Kidney glomerular epithelial cell (primary cell): ENCODE measurements around the gene FAM228B.

Experiments used
- DNase-seq: peaks from one replicate; lab custom pipeline; 2025; lab: John Stamatoyannopoulos, UW

Gene FAM228B

DNA sequence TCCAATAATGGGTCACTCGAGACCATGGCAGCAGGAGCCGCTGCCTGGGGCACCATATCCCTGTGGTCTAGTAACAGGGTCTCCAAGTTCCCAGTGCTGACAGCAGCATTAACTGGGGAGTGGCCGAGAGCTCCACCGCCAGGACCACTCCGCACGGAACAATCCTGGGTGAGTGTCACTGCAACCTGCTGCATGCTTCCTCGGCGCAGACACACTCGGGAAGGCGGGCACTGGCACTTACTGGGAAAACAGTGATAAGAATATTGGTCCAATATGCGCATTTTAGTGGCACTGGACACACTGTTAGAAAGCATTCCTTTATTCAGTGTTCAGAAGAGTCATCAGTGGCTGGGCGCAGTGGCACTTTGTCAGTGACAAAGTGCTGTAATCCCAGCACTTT, 81.2 kb downstream of the FAM228B start:
- no peak for DNase-seq

DNA sequence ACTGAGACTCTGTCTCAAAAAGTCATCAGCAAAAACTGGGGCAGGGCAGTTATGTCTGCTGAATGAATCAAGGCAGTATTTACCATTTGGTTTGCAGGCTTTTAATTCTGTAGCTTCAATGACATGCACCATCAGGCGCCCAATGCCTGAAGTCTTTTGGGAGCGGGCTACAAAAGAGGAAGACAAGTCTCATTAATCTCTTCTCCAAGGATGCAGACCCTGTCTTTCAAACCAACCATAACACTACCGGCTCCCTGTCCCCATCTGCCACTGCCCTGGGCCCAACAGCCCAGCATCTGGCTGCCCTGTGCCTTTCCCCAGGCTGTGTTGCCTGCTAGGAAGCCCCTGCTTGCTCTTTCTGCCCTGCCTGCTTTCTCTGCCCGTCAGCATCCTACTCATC, 81.9 kb downstream of the FAM228B start:
- DNase-seq: no peak

DNA sequence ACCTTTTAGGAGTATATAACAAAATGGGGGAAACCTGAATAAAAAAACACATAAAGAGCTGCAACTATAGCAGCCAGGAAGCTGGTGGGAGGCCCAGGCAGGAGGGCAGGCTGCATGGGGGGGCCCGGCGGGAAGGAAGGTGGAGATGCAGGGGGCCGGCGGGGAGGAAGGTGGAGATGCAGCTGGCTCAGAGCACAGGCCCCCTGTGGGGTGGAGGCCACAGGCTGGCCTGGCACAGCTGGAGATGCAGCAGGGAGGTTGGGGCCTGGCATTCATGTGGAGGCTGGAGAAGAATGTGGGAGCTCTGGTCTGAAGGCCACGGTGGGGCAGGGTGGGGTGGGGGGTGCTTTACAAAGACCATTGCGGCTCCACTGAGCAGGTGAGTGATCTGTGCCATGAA, 83.0 kb downstream of the FAM228B start:
- DNase-seq: no peak

DNA sequence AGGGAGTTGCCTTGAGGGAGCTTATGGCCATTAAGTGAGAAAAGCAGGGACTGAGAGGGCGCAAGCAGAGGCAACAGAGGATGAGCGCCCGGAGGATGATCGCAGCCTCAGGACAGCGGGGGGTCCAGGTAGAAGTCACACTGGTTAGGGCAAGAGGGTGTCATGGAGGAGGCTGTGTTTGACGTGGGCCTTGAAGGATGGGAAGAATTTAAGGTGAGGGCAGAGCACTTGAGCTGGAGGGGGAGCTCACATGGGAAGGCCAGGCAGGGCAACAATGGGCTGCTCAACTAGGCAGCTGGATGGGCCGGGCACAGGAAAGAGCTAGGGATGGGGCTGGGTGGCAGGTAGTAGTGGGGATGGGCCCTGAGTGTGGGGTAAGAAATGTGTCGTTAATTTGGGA, 83.4 kb downstream of the FAM228B start:
- DNase-seq: no peak

DNA sequence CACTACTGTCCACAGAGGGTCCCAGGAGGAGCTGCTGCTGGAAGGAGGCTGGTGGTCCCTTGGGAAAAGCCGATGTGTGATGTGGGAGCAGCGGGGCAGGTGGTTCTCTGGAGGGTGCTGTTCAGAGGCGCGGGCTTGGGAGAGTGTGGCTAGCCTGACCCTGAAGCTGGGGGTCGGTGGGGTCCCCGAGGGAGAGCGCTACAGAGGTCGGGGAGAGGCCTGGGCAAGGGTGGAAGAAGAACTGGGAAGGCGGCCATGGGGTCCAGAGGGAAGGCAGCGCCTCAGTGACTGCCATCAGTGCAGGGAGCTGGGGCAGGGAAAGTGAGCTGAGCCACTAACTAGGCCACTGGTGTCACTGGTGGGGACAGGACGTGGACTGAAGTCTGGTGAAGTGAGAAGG, 84.1 kb downstream of the FAM228B start:
- no peak for DNase-seq

DNA sequence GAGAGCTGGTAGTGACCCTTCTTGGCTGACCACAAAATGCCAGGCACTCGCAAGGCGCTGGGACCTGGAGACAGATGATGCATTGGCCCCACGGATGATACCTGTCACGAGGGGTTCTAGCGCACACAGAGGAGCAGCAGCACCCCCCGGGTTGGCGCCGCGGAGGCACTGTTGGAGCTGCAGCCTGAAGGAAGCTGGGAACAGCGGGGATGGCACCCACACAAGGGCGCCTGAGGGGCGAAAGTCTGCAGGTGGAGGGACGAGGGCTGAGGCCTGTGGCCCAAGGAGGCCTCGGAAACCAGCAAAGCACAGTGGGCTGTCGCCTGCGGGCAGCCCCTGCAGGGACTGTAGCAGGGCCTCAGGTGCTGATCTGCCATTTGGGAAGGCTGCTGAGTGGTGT, 85.2 kb downstream of the FAM228B start:
- no peak for DNase-seq

DNA sequence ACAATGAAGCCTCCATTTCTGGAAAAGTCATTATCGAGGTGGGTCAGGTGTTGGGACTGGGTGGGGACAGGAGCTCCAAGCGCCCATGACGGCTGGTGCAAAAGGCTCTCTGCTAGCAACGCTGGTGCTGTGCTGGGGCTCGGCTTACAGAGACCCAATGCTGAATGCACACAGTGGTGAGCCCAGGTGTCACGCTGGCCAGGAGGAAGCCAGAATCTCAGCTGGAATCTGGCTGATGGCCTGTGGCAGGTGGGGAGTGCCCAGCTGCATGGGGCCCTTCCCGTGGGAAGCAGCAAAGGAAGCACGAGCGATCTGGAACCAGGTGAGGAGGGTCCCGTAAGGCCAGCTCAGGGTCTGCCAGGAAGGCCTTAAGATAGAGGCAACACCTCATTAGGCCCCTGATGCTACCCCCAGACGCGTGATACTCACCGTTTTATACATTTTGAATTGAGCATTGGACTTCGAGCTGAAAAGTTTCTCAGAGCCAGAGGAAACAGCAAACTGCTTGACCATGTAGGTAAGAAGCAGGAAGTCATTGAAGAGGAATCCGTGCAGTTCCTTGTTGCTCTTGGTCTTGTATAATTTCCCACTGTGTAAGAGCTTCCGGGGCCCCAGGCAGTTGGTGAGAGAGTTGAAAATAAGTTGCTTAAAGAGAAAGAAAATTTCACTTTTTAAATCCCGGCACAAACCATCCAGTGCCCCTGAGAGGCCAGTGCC, 86.3 kb downstream of the FAM228B start:
- no peak for DNase-seq

DNA sequence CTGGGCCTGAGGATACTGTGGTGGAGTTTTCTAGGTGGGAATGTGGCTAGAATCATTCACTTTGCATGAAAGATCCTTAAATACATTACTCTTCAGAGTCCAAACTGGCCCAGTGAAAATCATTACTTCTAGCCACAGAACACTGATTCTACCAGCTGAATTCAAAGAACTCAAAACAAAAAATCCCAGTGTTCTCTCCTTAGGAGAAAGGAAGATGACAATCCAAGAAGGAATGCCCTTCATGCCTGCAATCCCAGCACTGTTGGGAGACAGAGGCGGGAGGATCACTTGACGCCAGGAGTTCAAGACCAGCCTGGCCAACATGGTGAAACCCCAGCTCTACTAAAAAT, 86.8 kb downstream of the FAM228B start:
- DNase-seq: no peak

DNA sequence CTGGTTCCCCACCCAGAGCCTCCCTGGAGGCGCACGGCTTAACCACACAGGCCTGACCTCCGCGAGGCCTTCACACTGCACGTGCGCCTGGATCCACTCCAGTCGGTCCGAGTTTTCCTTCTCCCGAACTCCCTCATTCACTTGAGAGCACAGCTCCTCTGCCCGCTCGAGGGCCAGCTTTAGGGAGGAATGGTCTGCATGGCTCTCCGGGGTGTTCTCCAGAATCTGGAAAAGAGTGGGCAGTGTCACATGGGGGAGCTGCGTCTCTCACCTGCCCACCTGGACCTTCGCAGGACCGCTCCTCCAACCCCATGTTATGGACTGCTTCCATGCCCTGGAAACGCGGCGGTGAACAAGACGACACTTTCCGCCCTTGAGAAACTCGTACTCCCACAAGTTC, 87.5 kb downstream of the FAM228B start:
- DNase-seq: no peak

DNA sequence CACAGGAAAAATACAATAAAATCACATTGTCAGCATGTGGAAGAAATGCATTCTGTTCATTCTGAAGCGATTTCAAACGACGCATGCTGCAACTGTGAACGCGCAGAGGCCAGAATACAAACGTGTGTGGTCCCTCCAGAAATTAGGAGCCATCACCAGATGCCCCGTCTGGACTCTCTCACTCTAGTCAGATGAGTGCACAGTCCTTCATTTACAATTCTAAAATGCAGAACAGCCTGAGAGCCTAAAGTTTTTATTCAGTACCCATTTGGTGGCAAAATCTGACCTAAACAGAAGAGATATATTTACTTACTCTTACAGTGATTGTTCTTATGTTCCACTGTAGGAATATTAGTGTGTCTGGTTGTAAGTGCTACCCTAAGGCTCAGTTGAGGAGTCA, 88.1 kb downstream of the FAM228B start:
- no peak for DNase-seq

DNA sequence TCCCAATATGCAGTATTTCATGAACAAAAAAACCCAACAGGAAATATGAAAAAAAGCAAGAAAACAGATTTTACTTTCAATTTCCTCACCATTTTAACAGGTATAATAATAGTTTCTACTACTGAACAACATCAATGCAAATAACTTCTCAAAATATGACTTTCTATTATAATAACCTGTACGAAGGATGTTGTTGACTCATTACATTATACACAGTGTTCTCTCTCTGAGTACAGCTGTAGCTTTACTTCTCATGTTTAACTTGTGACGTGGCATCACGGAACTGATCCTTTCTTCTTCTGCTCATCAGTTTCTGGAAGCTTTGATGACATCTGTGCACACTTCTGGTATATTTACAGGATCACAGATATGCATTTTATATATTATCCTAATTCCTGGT, 91.6 kb downstream of the FAM228B start:
- no peak for DNase-seq
